NT2/D1 (cell line): Measurements from ENCODE around the gene METTL16.
"Not testable (repeated sequence)": the region's sequence is repeated elsewhere in the genome, so short reads cannot be mapped to it uniquely, and the experiment has no call there.

Source experiments
- DNase-seq: peaks from one replicate; pipeline ENCODE4 v3.0.0-alpha.2; 2011; ENCODE audit warnings: low read depth, low spot score
- H3K27me3 ChIP-seq: 2 replicates; pipeline ENCODE4 v1.6.0; 2011; ENCODE audit warnings: mild to moderate bottlenecking; ENCODE audit not compliant: insufficient read length, insufficient read depth
- H3K36me3 ChIP-seq: 2 replicates; pipeline ENCODE4 v1.6.1; 2011; ENCODE audit warnings: mild to moderate bottlenecking, low read length, mixed read lengths; ENCODE audit not compliant: insufficient read depth, insufficient read length
- H3K4me1 ChIP-seq: 2 replicates; pipeline ENCODE4 v1.5.1; 2011; ENCODE audit not compliant: insufficient read depth, insufficient read length
- H3K4me3 ChIP-seq: 2 replicates; pipeline ENCODE4 v1.5.1; 2011; ENCODE audit warnings: low read depth; ENCODE audit not compliant: insufficient read length
- H3K9ac ChIP-seq: 2 replicates; pipeline ENCODE4 v1.6.0; 2011; ENCODE audit warnings: low read depth; ENCODE audit not compliant: insufficient read length
- H3K9me3 ChIP-seq: 2 replicates; pipeline ENCODE4 v1.5.1; 2011; ENCODE audit warnings: mild to moderate bottlenecking, low read length; ENCODE audit not compliant: insufficient read depth
- SUZ12 ChIP-seq: IDR thresholded peaks from 2 replicates; pipeline ENCODE4 v1.6.1; 2011; ENCODE audit not compliant: insufficient read length, insufficient read depth; ENCODE audit errors: extremely low read depth
- YY1 ChIP-seq: IDR thresholded peaks from 2 replicates; pipeline ENCODE4 v1.6.1; 2011; ENCODE audit not compliant: insufficient read length, insufficient read depth
- ZNF274 ChIP-seq: IDR thresholded peaks from 2 replicates; pipeline ENCODE4 v1.6.1; 2011; ENCODE audit warnings: mild to moderate bottlenecking, low read depth, low read length

Gene METTL16

GRCh38 chr17:2450016-2450650, 61.6 kb downstream of the METTL16 start:
- no peaks in the 10 kb centered on the region for H3K4me1 ChIP-seq
- no peak for DNase-seq
- H3K9me3 ChIP-seq, result 0 out of 2 replicates have a peak, but pooled peaks cover 8% of the 10 kb centered on the region
- no peak overlapping the region for H3K4me3 ChIP-seq
- TF ChIP-seq SUZ12, result no peak
- TF ChIP-seq YY1, result no peak
- no peak for TF ChIP-seq ZNF274
- no peaks in the 10 kb centered on the region for H3K27me3 ChIP-seq
- H3K9ac ChIP-seq, result no peak overlapping the region
- H3K36me3 ChIP-seq, result peaks cover 16% of the 10 kb centered on the region

- Histone ChIP-seq H3K4me1 (no peaks in the 10 kb centered on the region), H3K9ac (no peak overlapping the region), H3K27me3 (no peaks in the 10 kb centered on the region), H3K4me3 (no peak overlapping the region), H3K36me3 (peaks cover 16% of the 10 kb centered on the region), H3K9me3 (0 out of 2 replicates have a peak, but pooled peaks cover 8% of the 10 kb centered on the region)
- DNase-seq, result no peak
- TF ChIP-seq YY1, result no peak
- TF ChIP-seq SUZ12, result no peak
- no peak for TF ChIP-seq ZNF274
These were observed 62.2 kb downstream of the METTL16 start for GRCh38 chr17:2449486-2449885.

GRCh38 chr17:2447479-2447878, 64.2 kb downstream of the METTL16 start:
- not testable (repeated sequence) for H3K27me3 ChIP-seq, H3K4me3 ChIP-seq, H3K4me1 ChIP-seq, DNase-seq, H3K9me3 ChIP-seq, H3K9ac ChIP-seq, H3K36me3 ChIP-seq

GRCh38 chr17:2445638-2446037, 66.0 kb downstream of the METTL16 start:
- no peak overlapping the region for H3K4me3 ChIP-seq
- no peak for TF ChIP-seq ZNF274
- H3K36me3 ChIP-seq, result peaks cover 15% of the 10 kb centered on the region
- no peaks in the 10 kb centered on the region for H3K27me3 ChIP-seq
- H3K4me1 ChIP-seq, result no peaks in the 10 kb centered on the region
- H3K9me3 ChIP-seq, result 0 out of 2 replicates have a peak, but pooled peaks cover 8% of the 10 kb centered on the region
- H3K9ac ChIP-seq, result no peak overlapping the region
- DNase-seq, result no peak

GRCh38 chr17:2444382-2444781, 67.3 kb downstream of the METTL16 start:
- peaks cover 18% of the 10 kb centered on the region for H3K36me3 ChIP-seq
- H3K27me3 ChIP-seq, result no peaks in the 10 kb centered on the region
- DNase-seq, result no peak
- no peaks in the 10 kb centered on the region for H3K4me1 ChIP-seq
- H3K4me3 ChIP-seq, result no peak overlapping the region
- H3K9me3 ChIP-seq, result 0 out of 2 replicates have a peak, but pooled peaks cover 8% of the 10 kb centered on the region
- no peak for TF ChIP-seq ZNF274
- no peak for TF ChIP-seq SUZ12
- TF ChIP-seq YY1, result no peak
- H3K9ac ChIP-seq, result no peak overlapping the region

- TF ChIP-seq ZNF274, result no peak
- TF ChIP-seq SUZ12, result no peak
- no peak for TF ChIP-seq YY1
These were observed 69.5 kb downstream of the METTL16 start for GRCh38 chr17:2442166-2442565.

GRCh38 chr17:2440930-2441329, 70.8 kb downstream of the METTL16 start:
- Histone ChIP-seq H3K4me3 (no peak overlapping the region), H3K27me3 (no peaks in the 10 kb centered on the region), H3K9ac (no peak overlapping the region), H3K9me3 (0 out of 2 replicates have a peak, but pooled peaks cover 1% of the 10 kb centered on the region), H3K36me3 (peaks cover 41% of the 10 kb centered on the region), H3K4me1 (peaks cover 4% of the 10 kb centered on the region)
- TF ChIP-seq SUZ12, result no peak
- DNase-seq, result no peak

More at GRCh38 chr17:2442166-2442565, 69.5 kb downstream of the METTL16 start:
- H3K36me3 ChIP-seq, result peaks cover 36% of the 10 kb centered on the region
- 0 out of 2 replicates have a peak, but pooled peaks cover 8% of the 10 kb centered on the region for H3K9me3 ChIP-seq
- H3K4me3 ChIP-seq, result no peak overlapping the region
- H3K27me3 ChIP-seq, result no peaks in the 10 kb centered on the region
- no peak overlapping the region for H3K9ac ChIP-seq
- H3K4me1 ChIP-seq, result no peaks in the 10 kb centered on the region
- no peak for DNase-seq

- H3K36me3 ChIP-seq, result peaks cover 44% of the 10 kb centered on the region
- not testable (repeated sequence) for H3K4me1 ChIP-seq, H3K9me3 ChIP-seq, H3K9ac ChIP-seq, H3K4me3 ChIP-seq, H3K27me3 ChIP-seq, DNase-seq
These were observed 71.7 kb downstream of the METTL16 start for GRCh38 chr17:2439997-2440396.
